Stimulated activated CD4-positive, alpha-beta T cell treated with anti-CD3 and anti-CD28 coated beads, Interleukin-4, amount 100 ng/mL, for 1 hour (primary cell): Measurements from ENCODE around the gene TNIK.
"Not testable (repeated sequence)": the region's sequence is repeated elsewhere in the genome, so short reads cannot be mapped to it uniquely, and the experiment has no call there.

Experiments
- DNase-seq: peaks from one replicate; pipeline ENCODE4 v3.0.0-alpha.2; 2020

The TNIK gene

DNA sequence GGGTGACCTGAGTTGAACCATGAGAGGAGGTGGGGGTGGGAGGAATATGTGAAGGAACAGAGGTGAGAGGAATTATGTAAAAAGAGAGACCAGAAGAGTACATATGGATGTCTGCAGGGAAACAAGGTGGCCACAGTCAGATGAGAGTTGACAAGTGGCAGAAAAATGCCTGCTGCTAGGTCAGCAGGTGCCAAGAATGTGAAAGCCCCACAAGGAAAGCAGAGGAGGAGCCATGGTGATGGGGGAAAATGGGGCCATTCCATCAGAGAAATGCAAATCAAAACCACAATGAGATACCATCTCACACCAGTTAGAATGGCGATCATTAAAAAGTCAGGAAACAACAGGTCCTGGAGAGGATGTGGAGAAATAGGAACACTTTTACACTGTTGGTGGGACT lies 156.2 kb downstream of the TNIK start:
- not testable (repeated sequence) for DNase-seq

GRCh38 chr3:171301998-171302397 lies 158.2 kb downstream of the TNIK start:
- DNase-seq = no peak

DNA sequence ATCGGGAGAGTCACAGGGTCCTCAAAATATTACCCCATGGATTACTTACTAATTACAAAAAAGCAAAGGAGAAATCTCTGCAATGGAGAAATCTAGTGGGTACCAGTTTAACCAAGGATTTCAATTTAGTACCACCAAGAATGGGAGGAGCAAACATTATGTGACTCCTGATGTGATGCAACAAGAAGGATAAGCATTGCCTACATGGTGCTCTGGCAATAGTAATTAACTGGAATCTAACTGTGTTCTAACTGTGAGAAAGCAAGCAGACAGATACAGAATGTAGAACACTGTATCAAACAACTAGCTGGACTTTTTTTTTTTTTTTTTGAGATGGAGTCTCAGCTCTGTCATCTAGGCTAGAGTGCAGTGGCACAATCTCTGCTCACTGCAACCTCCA lies 159.2 kb downstream of the TNIK start:
- no peak for DNase-seq

DNA sequence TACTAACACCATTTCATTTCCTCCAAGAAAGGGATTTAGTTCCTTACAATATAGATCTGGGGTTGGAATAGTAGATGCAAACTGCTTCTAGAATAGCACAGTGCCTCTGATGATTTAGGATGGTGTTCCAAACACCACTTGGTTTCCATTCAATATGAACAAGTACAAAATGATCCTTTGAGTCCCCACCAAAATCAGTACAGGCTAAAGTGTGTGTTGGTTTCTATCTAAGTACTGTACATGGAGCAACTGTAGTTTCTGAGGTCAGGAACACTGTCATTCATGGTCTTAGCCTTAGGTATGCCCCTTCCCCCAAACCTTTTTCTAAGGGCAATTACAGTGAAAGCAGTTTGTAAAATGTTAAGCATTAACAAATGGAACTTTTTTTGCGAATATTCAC lies 162.3 kb downstream of the TNIK start:
- no peak for DNase-seq

- DNase-seq = no peak
Observed at GRCh38 chr3:171297207-171297606, 163.0 kb downstream of the TNIK start.

- no peak for DNase-seq
Observed at GRCh38 chr3:171295484-171296373, 164.5 kb downstream of the TNIK start.

DNA sequence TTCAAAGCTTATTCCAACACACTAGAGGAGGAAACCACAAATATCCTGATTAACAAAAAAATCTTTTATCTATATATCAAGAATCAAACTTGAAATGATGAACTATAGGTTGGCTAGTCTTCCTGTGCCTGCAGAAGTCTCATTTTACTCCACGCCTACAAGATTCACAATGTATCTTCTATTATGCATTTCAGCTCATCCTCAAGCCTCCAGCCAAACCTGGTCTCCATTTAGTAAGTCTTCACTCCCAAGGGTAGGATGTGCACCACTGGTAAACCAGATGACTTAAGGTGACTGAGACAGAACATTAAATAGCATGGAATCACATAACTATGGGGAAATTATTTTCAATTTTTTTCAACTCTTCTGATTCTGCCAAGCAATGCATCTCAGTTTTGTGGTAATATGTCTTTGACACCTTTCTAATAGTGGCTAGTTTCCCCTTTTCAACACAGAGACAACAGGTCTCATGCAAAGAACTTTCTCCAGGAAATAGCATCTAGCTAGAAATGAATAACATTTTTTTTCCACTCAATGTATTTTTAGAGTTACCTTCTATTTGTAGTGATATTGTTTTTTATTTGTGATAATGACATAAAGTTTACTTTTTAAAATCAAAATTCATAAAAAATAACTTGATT lies 166.9 kb downstream of the TNIK start:
- no peak for DNase-seq

GRCh38 chr3:171290680-171291079 lies 169.5 kb downstream of the TNIK start:
- DNase-seq = no peak

DNA sequence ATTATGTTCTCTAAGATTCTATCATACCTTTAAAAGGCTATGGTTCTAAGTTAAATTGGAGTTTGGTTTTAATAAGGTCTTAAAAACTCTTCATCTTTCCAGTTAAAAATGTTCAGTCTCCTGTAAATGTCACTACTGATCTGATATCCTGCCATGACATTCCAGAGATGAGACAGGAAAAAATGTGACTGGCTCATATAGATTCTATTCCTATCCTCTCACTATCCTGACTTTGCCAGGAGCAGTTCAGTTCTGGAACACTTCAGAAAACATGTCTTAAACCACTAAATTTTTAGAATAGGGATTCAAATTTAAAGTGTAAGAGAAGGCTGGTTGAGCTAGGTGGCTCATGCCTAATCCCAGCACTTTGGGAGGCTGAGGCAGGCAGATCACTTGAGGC lies 170.9 kb downstream of the TNIK start:
- no peak for DNase-seq

GRCh38 chr3:171287761-171288160 lies 172.4 kb downstream of the TNIK start:
- not testable (repeated sequence) for DNase-seq

GRCh38 chr3:171286580-171287249 lies 173.5 kb downstream of the TNIK start:
- no peak for DNase-seq

DNA sequence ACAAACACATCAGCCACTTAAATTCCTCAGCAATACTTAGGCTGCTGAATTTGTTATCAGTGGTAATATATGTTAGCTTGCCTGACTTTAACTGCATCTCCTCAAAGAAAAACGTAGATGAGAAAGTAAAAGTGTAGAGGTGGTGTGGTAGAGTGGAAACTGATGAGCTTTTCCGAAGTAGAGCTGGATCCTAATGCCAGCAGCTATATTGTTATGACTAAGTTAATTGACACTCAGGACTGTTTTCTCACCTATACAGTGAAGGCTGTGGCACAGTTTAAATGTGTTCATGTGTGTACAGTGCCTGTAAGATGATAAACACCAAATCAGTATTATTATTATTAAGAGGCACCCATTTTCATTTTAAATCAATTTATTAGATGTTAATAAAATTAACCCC lies 174.9 kb downstream of the TNIK start:
- no peak for DNase-seq

DNA sequence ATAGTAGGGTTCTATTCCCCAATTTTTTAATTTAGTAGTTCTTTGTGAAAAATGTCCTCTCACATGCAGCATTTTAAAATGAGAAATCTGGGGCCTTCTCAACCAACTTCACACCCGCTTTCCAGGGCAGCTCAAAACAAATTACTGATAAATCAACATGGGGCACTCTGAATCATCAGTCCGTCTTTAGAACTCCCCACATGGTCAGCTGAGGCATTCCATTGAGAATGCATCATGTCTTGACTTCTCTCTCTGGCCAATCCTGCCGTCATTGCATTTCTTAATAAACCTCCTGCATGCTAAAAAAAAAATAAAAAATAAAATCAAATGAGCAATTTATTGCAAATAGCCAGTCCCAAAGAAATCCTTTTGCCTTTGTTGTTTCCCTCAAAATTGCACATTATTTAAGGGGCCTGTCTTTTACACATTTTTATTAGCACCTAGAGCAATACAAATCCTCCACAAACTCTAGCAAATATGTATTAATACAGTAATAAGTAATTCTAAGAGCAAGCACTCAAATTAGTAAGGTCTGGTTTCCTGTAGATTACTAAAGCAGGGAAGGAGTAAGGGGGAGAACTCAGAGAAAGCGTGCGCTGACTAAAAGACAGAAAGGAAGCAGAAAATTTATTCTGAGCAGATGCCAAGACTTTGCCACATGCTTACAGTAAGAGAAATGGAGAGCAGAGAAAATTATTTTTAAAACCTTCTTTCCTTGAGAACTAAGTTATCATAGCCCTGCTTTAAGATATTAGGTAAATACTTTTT lies 175.7 kb downstream of the TNIK start:
- DNase-seq = no peak

DNA sequence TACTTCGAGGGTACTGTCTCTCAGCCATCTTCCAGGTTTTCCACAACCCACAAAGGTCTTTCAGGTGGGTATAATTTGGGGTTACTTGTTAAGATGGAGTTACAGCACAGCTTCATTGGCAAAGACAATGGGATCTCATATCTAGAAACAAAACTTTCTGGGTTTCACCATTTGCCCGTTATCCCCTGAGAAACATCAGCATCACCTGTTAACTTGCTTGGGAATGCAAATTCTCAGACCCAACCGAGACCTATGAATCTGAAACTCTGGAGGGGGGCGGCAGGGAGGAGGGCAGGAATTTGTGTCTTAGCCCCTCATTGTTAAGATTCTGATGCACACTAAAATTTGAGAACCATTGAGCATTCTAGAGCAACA lies 176.4 kb downstream of the TNIK start:
- no peak for DNase-seq

- DNase-seq = no peak
Observed at GRCh38 chr3:171283183-171283847, 176.9 kb downstream of the TNIK start.

- no peak for DNase-seq
Observed at GRCh38 chr3:171282041-171282440, 178.2 kb downstream of the TNIK start.

DNA sequence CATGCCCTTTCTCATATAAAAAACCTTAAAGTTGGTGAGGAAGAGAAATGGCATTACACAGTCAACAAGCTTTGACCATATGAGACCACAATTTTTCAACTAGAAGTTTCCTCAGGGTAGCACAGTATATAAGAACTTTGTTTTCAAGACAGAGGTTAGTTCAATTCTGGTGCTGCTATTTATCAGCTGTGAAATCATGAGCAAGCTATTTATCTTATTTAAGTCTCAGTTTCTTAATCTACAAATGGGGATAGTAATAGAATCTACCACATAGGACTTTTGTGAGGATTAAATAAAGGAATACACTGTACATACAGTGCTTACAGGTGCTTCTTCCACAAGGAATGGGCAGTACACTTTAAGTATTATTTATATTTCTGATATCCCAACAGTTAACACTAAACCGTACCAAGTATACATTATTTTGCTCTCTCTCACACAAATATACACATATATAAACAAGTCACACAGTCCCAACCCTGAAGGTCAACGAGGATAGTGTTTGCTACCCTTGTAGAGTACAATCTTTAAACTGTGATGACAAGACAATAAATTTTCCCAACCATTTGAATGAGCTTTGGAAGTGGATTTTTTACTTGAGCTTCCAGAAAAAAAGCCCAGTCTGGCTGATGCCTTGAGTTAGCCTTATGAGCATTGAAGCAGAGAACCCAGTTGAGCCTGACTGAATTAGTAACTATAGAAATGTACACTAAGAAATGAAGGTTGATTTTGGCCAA lies 178.8 kb downstream of the TNIK start:
- DNase-seq = no peak

GRCh38 chr3:171279972-171280371 lies 180.2 kb downstream of the TNIK start:
- no peak for DNase-seq

DNA sequence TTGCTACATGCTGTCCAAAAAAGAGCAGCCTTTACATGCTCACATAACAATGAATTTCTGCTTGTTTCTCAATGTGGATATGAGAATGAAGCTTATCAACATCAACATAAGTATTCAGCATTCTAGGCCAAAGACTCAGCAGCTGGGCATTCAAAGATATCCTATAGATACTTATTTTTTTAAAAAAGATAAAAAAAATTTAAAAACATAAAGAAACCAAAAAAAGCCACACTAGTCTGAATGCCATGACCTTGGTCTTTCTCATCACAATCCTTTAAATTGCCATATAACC lies 182.0 kb downstream of the TNIK start:
- no peak for DNase-seq

- no peak for DNase-seq
Observed at GRCh38 chr3:171277456-171278298, 182.5 kb downstream of the TNIK start.

DNA sequence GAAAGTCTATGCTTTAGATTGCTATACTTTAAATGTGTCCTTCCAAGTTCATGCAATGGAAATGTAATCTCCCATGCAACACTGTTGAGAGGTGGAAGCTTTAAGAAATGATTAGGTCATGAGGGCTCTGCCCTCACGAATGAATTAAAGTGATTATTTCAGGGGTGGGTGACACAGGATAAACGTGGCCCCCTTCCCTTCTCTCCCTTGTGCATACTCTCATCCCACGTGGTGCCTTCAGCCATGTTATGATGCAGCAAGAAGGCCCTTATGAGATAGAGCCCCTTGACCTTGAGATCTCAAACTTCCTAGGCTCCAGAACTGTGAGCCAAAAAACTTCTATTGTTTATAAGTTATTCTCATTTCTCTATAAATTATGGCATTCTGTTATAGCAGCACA lies 183.3 kb downstream of the TNIK start:
- DNase-seq = no peak
